Measurements from ENCODE around the gene ZNF512B. TPM values are rescaled to one million over a fixed set of nuclear protein-coding genes. Genes with fewer than 3 reads are reported as not detected.

The ZNF512B gene
- total and polyA plus RNA-seq, 4 donors, result 1.8 to 11.8 (median 9.8) TPM

- H3K27ac ChIP-seq (ENCODE audit: low read depth in 1 of 2, low read length in 2 of 2), result no peak overlapping the region
- no peak overlapping the region for H3K4me3 ChIP-seq (ENCODE audit: low read depth in 1 of 3, low read length in 3 of 3)
- H3K4me1 ChIP-seq (ENCODE audit: control insufficient read depth in 4 of 4, insufficient read depth in 4 of 4, low read length in 3 of 4), result no peaks in the 10 kb centered on the region
- H3K9me3 ChIP-seq (ENCODE audit: control insufficient read depth in 4 of 4, low read length in 3 of 4), result no peaks in the 10 kb centered on the region
- H3K9ac ChIP-seq (ENCODE audit: low read depth in 1 of 2, low read length in 2 of 2), result no peak overlapping the region
- peaks cover 0 to 12% (median 4%) of the 10 kb centered on the region in 4 donors for H3K36me3 ChIP-seq (ENCODE audit: control insufficient read depth in 4 of 4, insufficient read depth in 3 of 4, low read depth in 1 of 4, low read length in 3 of 4)
- no peaks in the 10 kb centered on the region for H3K27me3 ChIP-seq (ENCODE audit: control insufficient read depth in 4 of 4, insufficient read depth in 4 of 4, low read length in 3 of 4)
- WGBS, result 96% methylated on average over 19 of the region's 19 CpGs
- no peak for DNase-seq (ENCODE audit: low spot score)
- TF ChIP-seq FOXA1 (IDR thresholded peaks at IDR 0.05) (no peak), GABPA (IDR thresholded peaks at IDR 0.05 in 1 of 2, conservative IDR thresholded peaks at IDR 0.05 in 1 of 2) (no peak), TAF1 (conservative IDR thresholded peaks at IDR 0.05) (no peak), NR2F2 (IDR thresholded peaks at IDR 0.05) (no peak), SP1 (IDR thresholded peaks at IDR 0.05) (no peak), HNF4A (conservative IDR thresholded peaks at IDR 0.05) (no peak), FOXA2 (IDR thresholded peaks at IDR 0.05) (no peak), MAX (IDR thresholded peaks at IDR 0.05) (no peak), RAD21 (IDR thresholded peaks at IDR 0.05) (no peak), JUND (IDR thresholded peaks at IDR 0.05) (no peak), RXRA (IDR thresholded peaks at IDR 0.05) (no peak), REST (IDR thresholded peaks at IDR 0.05) (no peak), HNF4G (IDR thresholded peaks at IDR 0.05) (no peak), YY1 (IDR thresholded peaks at IDR 0.05) (no peak), ZBTB33 (IDR thresholded peaks at IDR 0.05) (no peak), CTCF (IDR thresholded peaks at IDR 0.05; ENCODE audit: low read depth, low read length, missing input control) (no peak), EGR1 (IDR thresholded peaks at IDR 0.05; ENCODE audit: low read depth in 2 of 2) (no peak)
These were observed 50.6 kb downstream of the ZNF512B start for GRCh38 chr20:63919130-63919529.

GRCh38 chr20:63917811-63918210 lies 51.9 kb downstream of the ZNF512B start:
- no peak overlapping the region for H3K9ac ChIP-seq (ENCODE audit: low read depth in 1 of 2, low read length in 2 of 2)
- TF ChIP-seq HNF4G (IDR thresholded peaks at IDR 0.05), result no peak
- no peak for TF ChIP-seq RAD21 (IDR thresholded peaks at IDR 0.05)
- no peak for TF ChIP-seq YY1 (IDR thresholded peaks at IDR 0.05)
- TF ChIP-seq EGR1 (IDR thresholded peaks at IDR 0.05; ENCODE audit: low read depth in 2 of 2), result no peak
- 94% methylated on average over 11 of the region's 11 CpGs for WGBS
- no peak overlapping the region for H3K27ac ChIP-seq (ENCODE audit: low read depth in 1 of 2, low read length in 2 of 2)
- no peak overlapping the region for H3K4me3 ChIP-seq (ENCODE audit: low read depth in 1 of 3, low read length in 3 of 3)
- H3K4me1 ChIP-seq (ENCODE audit: control insufficient read depth in 4 of 4, insufficient read depth in 4 of 4, low read length in 3 of 4), result no peaks in the 10 kb centered on the region
- H3K36me3 ChIP-seq (ENCODE audit: control insufficient read depth in 4 of 4, insufficient read depth in 3 of 4, low read depth in 1 of 4, low read length in 3 of 4), result peaks cover 0 to 12% (median 4%) of the 10 kb centered on the region in 4 donors
- H3K9me3 ChIP-seq (ENCODE audit: control insufficient read depth in 4 of 4, low read length in 3 of 4), result no peaks in the 10 kb centered on the region
- DNase-seq (ENCODE audit: low spot score), result no peak
- H3K27me3 ChIP-seq (ENCODE audit: control insufficient read depth in 4 of 4, insufficient read depth in 4 of 4, low read length in 3 of 4), result no peaks in the 10 kb centered on the region
